Aorta (tissue), 5 donors: ENCODE results near the gene SPATC1L. TPM values are rescaled to one million over a fixed set of nuclear protein-coding genes. Genes with fewer than 3 reads are reported as not detected.
"Not testable (repeated sequence)": the region's sequence is repeated elsewhere in the genome, so short reads cannot be mapped to it uniquely, and the experiment has no call there.

Experiments
- ATAC-seq: fragments of 200-7000 bp; cut with Tn5 transposase; one replicate; pipeline ENCODE4 v1.9.1; 2022; ENCODE audit warnings: moderate library complexity; ENCODE audit not compliant: low FRiP score
- DNase-seq, 2 donors: peaks; one replicate each; pipeline ENCODE4 v3.0.0-alpha.2; 2020
- H3K27ac ChIP-seq, 2 donors: one replicate each; pipeline ENCODE4 v1.5.1; 2013; ENCODE audit warnings: low read length in 2 of 2, mild to moderate bottlenecking in 2 of 2, moderate library complexity in 2 of 2, control low read depth in 1 of 2, inconsistent platforms in 1 of 2, low read depth in 1 of 2
- H3K27me3 ChIP-seq, 2 donors: one replicate each; pipeline ENCODE4 v1.6.1; 2013; ENCODE audit warnings: control low read depth in 1 of 2, low read length in 1 of 2, mild to moderate bottlenecking in 1 of 2, moderate library complexity in 1 of 2; ENCODE audit not compliant: insufficient read depth in 2 of 2, control insufficient read depth in 1 of 2
- H3K36me3 ChIP-seq, 2 donors: one replicate each; pipeline ENCODE4 v1.6.1; 2013; ENCODE audit warnings: control low read depth in 1 of 2, low read length in 1 of 2, mild to moderate bottlenecking in 1 of 2; ENCODE audit not compliant: insufficient read depth in 2 of 2, control insufficient read depth in 1 of 2
- H3K4me1 ChIP-seq, 2 donors: one replicate each; pipeline ENCODE4 v1.6.1; 2013; ENCODE audit warnings: low read length in 2 of 2, control low read depth in 1 of 2, mild to moderate bottlenecking in 1 of 2, moderate library complexity in 1 of 2; ENCODE audit not compliant: insufficient read depth in 2 of 2, control insufficient read depth in 1 of 2
- H3K4me3 ChIP-seq, 2 donors: one replicate each; pipeline ENCODE4 v1.5.1; 2013; ENCODE audit warnings: low read length in 2 of 2, control low read depth in 1 of 2, mild to moderate bottlenecking in 1 of 2
- H3K9me3 ChIP-seq: one replicate; pipeline ENCODE4 v1.6.1; 2013; ENCODE audit warnings: mild to moderate bottlenecking, low read length; ENCODE audit not compliant: control insufficient read depth
- WGBS, 2 donors: extraction: QIAGEN DNeasy Blood & Tissue Kit; methylation state at CpG; one replicate each; pipeline ENCODE4 v1.1.7; 2013; 5-methylcytosine and 5-hydroxymethylcytosine counted together
- intact Hi-C, 2 donors: fragments of 100-400 bp; cut with DNase I; formaldehyde crosslinking; loops; one replicate each; pipeline versions ENCODE4 v1.14.2 to v1.15.0; 2022
- polyA plus RNA-seq, 2 donors: library from polyadenylated mRNA; stranded (reverse); fragments of 200-250 nt; gene quantifications; one replicate each; pipeline ENCODE4 v1.2.3, GENCODE V29; 2013
- total RNA-seq, 2 donors: library from RNA; stranded (reverse); fragmentation: NEBNext Ultra II Directional; extraction: Animal tissue kit (Norgen Biotek cat#: 25700); gene quantifications; one replicate each; pipeline ENCODE4 v1.2.1, GENCODE V29; 2021
- donor health status: healthy with polysubstance abuse.
- donor health status: Bipolar disorder and iron deficiency.
- donor health status: DM: no; HTN: no; CAD: no.
- donor health status: DM: no; HTN: no; CAD: no.
- donor health status: DM: yes; HTN: yes; CAD: no.

Gene SPATC1L
- total and polyA plus RNA-seq, 4 donors = 2.4 to 47.9 (median 8.8) TPM

- H3K4me3 ChIP-seq, H3K4me1 ChIP-seq, H3K27ac ChIP-seq, ATAC-seq, intact Hi-C loops, H3K27me3 ChIP-seq, H3K36me3 ChIP-seq, H3K9me3 ChIP-seq: not testable (repeated sequence)
- WGBS, 2 donors = 90 to 93% methylated on average over 18 of the region's 18 CpGs
- peak in 1 of 2 donors; percentile 38 for DNase-seq
These were observed 39.4 kb upstream of the SPATC1L start for GRCh38 chr21:46223661-46224060.

- no peak overlapping the region for H3K27ac ChIP-seq
- no peak for ATAC-seq
- no peaks in the 10 kb centered on the region for H3K9me3 ChIP-seq
- intact Hi-C loops = no loop called here
- 82 to 87% methylated on average over 7 of the region's 7 CpGs for WGBS, 2 donors
- H3K4me1 ChIP-seq = peaks cover 0 to 3% of the 10 kb centered on the region in 2 donors
- peaks cover 0 to 2% of the 10 kb centered on the region in 2 donors for H3K36me3 ChIP-seq
- no peaks in the 10 kb centered on the region for H3K27me3 ChIP-seq
- no peak for DNase-seq
- H3K4me3 ChIP-seq = no peak overlapping the region
These were observed 39.0 kb upstream of the SPATC1L start for GRCh38 chr21:46223217-46223616.

DNA sequence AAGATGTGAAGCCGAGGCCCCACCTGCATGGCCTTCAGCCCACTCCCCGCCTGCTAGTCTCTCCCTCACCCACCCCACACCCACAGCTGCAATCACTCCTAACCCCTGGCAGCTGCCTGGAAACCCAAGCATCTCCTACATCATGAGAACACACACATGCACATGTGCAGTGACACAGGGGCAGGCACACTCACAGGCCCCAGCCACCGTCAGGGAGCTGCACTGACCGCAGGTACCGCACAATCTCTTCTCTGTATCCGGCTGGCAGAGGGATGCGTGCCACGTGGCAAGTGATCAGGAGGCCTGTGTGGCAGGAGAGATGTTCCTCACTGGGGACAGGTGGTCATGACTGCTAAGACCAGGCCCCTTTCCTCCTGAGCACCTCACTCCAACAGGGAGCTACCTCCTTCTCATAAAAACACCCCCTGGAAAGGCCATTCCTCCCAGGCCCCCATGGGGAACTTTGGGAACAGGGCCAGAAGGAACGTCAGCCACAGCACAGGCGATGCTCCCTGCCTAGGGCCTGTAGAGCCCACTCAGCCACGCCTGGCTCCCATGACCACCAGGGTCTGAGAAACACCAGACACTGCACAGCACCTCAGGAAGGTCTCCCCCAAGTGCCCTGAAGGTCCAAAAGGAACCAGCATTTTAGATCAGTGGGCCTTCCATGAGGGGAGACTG is 38.3 kb upstream of the SPATC1L start:
- Histone ChIP-seq H3K4me1 (peaks cover 0 to 3% of the 10 kb centered on the region in 2 donors), H3K27ac (no peak overlapping the region), H3K9me3 (no peaks in the 10 kb centered on the region), H3K27me3 (no peaks in the 10 kb centered on the region), H3K4me3 (no peak overlapping the region), H3K36me3 (peaks cover 0 to 2% of the 10 kb centered on the region in 2 donors)
- intact Hi-C loops = no loop called here
- WGBS, 2 donors = 69 to 78% methylated on average over 11 of the region's 11 CpGs
- ATAC-seq = no peak
- no peak for DNase-seq

DNA sequence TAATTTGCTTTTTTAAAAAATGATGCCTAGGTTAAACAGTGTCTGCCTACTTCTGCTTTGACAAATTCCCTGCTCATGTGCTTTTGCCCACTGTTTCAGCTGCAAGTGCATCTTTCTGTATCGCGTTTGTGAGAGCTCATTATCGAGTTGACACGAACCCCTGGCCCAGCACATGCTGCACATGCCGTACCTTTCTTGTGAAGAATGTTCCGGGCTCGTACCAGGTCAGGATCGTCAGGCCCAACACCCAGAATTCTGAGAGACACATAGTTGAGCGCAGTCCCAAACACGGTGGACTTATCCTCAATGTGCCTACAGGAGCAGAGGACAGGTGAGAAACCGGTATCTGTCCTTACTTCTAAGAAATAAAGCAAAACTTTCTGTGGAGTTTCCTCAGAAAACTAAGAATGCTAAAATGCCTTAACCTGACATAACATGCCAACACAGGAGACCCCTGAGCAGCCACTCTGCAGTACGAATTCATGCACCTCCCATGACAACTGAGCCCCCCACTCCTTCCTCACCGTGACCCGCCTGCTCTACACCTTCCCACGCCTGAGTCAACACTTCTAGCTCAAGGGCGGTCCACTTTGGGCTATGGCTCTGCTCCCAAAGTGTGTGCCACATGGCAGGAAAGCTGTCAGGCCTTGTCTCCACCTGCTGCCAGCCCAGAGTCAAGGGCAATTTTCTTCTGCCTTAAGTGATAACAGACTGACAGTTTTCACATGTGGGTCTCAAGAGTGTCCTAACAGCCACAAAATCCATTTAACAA is 37.6 kb upstream of the SPATC1L start:
- H3K9me3 ChIP-seq = no peaks in the 10 kb centered on the region
- intact Hi-C loops = no loop called here
- no peaks in the 10 kb centered on the region for H3K27me3 ChIP-seq
- H3K4me3 ChIP-seq = no peak overlapping the region
- peaks cover 0 to 3% of the 10 kb centered on the region in 2 donors for H3K4me1 ChIP-seq
- 77 to 83% methylated on average over 16 of the region's 16 CpGs for WGBS, 2 donors
- DNase-seq (no peak), ATAC-seq (no peak)
- peaks cover 0 to 2% of the 10 kb centered on the region in 2 donors for H3K36me3 ChIP-seq
- H3K27ac ChIP-seq = no peak overlapping the region

DNA sequence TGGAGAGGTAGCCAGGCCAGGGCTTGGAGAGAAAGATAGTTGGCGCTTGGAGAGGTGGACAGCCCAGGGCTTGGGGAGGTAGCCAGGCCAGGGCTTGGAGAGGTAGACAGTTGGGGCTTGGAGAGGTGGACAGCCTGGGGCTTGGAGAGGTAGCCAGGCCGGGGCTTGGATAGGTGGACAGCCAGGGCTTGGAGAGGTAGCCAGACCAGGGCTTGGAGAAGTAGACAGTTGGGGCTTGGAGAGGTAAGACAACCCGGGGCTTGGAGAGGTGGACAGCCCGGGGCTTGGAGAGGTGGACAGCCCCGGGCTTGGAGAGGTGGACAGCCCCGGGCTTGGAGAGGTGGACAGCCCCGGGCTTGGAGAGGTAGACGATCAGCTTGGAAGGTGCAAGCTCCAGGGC is 36.6 kb upstream of the SPATC1L start:
- 90 to 93% methylated on average over 8 of the region's 8 CpGs for whole genome bisulfite sequencing, 2 donors
- H3K4me1 ChIP-seq = no peaks in the 10 kb centered on the region

GRCh38 chr21:46220275-46220810 is 36.1 kb upstream of the SPATC1L start:
- no peaks in the 10 kb centered on the region for H3K4me1 ChIP-seq
- ATAC-seq = peak; percentile 8
- H3K4me3 ChIP-seq = no peak overlapping the region
- H3K36me3 ChIP-seq = peaks cover 2 to 6% of the 10 kb centered on the region in 2 donors
- 92 to 93% methylated on average over 13 of the region's 13 CpGs for WGBS, 2 donors
- H3K27me3 ChIP-seq = no peaks in the 10 kb centered on the region
- intact Hi-C loops = no loop called here
- no peak overlapping the region for H3K27ac ChIP-seq
- peak in 1 of 2 donors; percentile 65 for DNase-seq
- H3K9me3 ChIP-seq = no peaks in the 10 kb centered on the region

More for the DNA sequence above, 36.6 kb upstream of the SPATC1L start:
- Histone ChIP-seq H3K36me3 (peaks cover 2 to 6% of the 10 kb centered on the region in 2 donors), H3K27me3 (no peaks in the 10 kb centered on the region), H3K4me3 (no peak overlapping the region), H3K27ac (no peak overlapping the region), H3K9me3 (no peaks in the 10 kb centered on the region)
- DNase-seq (no peak), ATAC-seq (no peak)
- intact Hi-C loops = no loop called here

GRCh38 chr21:46219591-46220239 is 35.5 kb upstream of the SPATC1L start:
- WGBS, 2 donors = 68 to 72% methylated on average over 13 of the region's 13 CpGs
- H3K4me3 ChIP-seq = no peak overlapping the region
- intact Hi-C loops = no loop called here
- no peaks in the 10 kb centered on the region for H3K9me3 ChIP-seq
- ATAC-seq (no peak), DNase-seq (peak; percentile 38 to 75)
- H3K36me3 ChIP-seq = peaks cover 2 to 6% of the 10 kb centered on the region in 2 donors
- no peak overlapping the region for H3K27ac ChIP-seq
- no peaks in the 10 kb centered on the region for H3K27me3 ChIP-seq
- H3K4me1 ChIP-seq = no peaks in the 10 kb centered on the region

- Histone ChIP-seq H3K4me1 (no peaks in the 10 kb centered on the region), H3K4me3 (no peak overlapping the region), H3K9me3 (no peaks in the 10 kb centered on the region), H3K36me3 (peaks cover 2 to 6% of the 10 kb centered on the region in 2 donors), H3K27me3 (no peaks in the 10 kb centered on the region), H3K27ac (no peak overlapping the region)
- 88 to 90% methylated on average over 16 of the region's 16 CpGs for WGBS, 2 donors
- no peak for ATAC-seq
- intact Hi-C loops = no loop called here
- DNase-seq = peak in 1 of 2 donors; percentile 55
These were observed 34.8 kb upstream of the SPATC1L start for GRCh38 chr21:46218906-46219590.
